GM19099 (cell line): ENCODE measurements around the gene SELENOI.

Experiments
- POLR2A ChIP-seq: IDR thresholded peaks from 3 replicates; pipeline ENCODE4 v1.6.1; 2011; ENCODE audit warnings: low read depth; ENCODE audit not compliant: insufficient read length; ENCODE audit errors: extremely low read depth

SELENOI gene

GRCh38 chr2:26387189-26387588, 41.2 kb downstream of the SELENOI start:
- no peak for TF ChIP-seq POLR2A

- TF ChIP-seq POLR2A: no peak
Measured at GRCh38 chr2:26394694-26395093, 48.8 kb downstream of the SELENOI start.

GRCh38 chr2:26395394-26395793, 49.5 kb downstream of the SELENOI start:
- no peak for TF ChIP-seq POLR2A

GRCh38 chr2:26396734-26397298, 50.9 kb downstream of the SELENOI start:
- TF ChIP-seq POLR2A: no peak

- TF ChIP-seq POLR2A: no peak
Measured at GRCh38 chr2:26399771-26400376, 53.9 kb downstream of the SELENOI start.

GRCh38 chr2:26400723-26401122, 54.8 kb downstream of the SELENOI start:
- no peak for TF ChIP-seq POLR2A

GRCh38 chr2:26401739-26402541, 56.0 kb downstream of the SELENOI start, which contains the start of gene DRC1:
DRC1 (plus strand) TSS chr2:26401920; CDS start chr2:26401990, 70 bp downstream.
- no peak for TF ChIP-seq POLR2A

GRCh38 chr2:26407526-26407925, 61.6 kb downstream of the SELENOI start:
- TF ChIP-seq POLR2A: no peak

- TF ChIP-seq POLR2A: no peak
Measured at GRCh38 chr2:26409785-26410184, 63.8 kb downstream of the SELENOI start.

- no peak for TF ChIP-seq POLR2A
Measured at GRCh38 chr2:26410764-26411243, 64.9 kb downstream of the SELENOI start.

- no peak for TF ChIP-seq POLR2A
Measured at GRCh38 chr2:26411419-26411818, 65.5 kb downstream of the SELENOI start.

- no peak for TF ChIP-seq POLR2A
Measured at GRCh38 chr2:26412091-26412673, 66.2 kb downstream of the SELENOI start.

GRCh38 chr2:26414311-26414710, 68.4 kb downstream of the SELENOI start:
- no peak for TF ChIP-seq POLR2A

- TF ChIP-seq POLR2A: no peak
Measured at GRCh38 chr2:26421961-26422360, 76.0 kb downstream of the SELENOI start.

GRCh38 chr2:26422947-26423629, 77.1 kb downstream of the SELENOI start:
- TF ChIP-seq POLR2A: no peak
